Lower lobe of right lung (tissue), 2 donors: ENCODE data around the gene MAP2K6. TPM values are rescaled to one million over a fixed set of nuclear protein-coding genes. Genes with fewer than 3 reads are reported as not detected.
A peak's percentile ranks its signal among the peaks of the same experiment; 100 is the strongest.

ENCODE experiments used
- ATAC-seq, 2 donors: fragments of 200-7000 bp; cut with Tn5 transposase; one replicate each; pipeline ENCODE4 v1.9.1; 2020 to 2022; ENCODE audit warnings: mild to moderate bottlenecking in 2 of 2, moderate library complexity in 2 of 2
- DNase-seq: peaks from one replicate; pipeline ENCODE4 v3.0.0-alpha.2; 2020
- H3K27ac ChIP-seq: fragments of 200-600 bp; one replicate; pipeline ENCODE4 v1.8.0; 2022
- H3K27me3 ChIP-seq: fragments of 200-600 bp; one replicate; pipeline ENCODE4 v1.8.0; 2022; ENCODE audit warnings: low read depth
- H3K36me3 ChIP-seq: fragments of 200-600 bp; one replicate; pipeline ENCODE4 v1.8.0; 2022; ENCODE audit warnings: mild to moderate bottlenecking
- H3K4me1 ChIP-seq: fragments of 200-600 bp; one replicate; pipeline ENCODE4 v1.8.0; 2022
- H3K4me3 ChIP-seq: fragments of 200-600 bp; one replicate; pipeline ENCODE4 v1.8.0; 2022; ENCODE audit warnings: mild to moderate bottlenecking
- H3K9me3 ChIP-seq: fragments of 200-600 bp; one replicate; pipeline ENCODE4 v1.8.0; 2022
- intact Hi-C: fragments of 100-400 bp; cut with DNase I; formaldehyde crosslinking; loops from one replicate; pipeline ENCODE4 v1.11.0; 2022
- total RNA-seq: library from RNA; stranded (reverse); fragmentation: NEBNext Ultra II Directional; extraction: Animal tissue kit (Norgen Biotek cat#: 25700); gene quantifications from one replicate; pipeline ENCODE4 v1.2.1, GENCODE V29; 2021
- TF ChIP-seq, protein P1 (sequence below): fragments of 200-600 bp; IDR thresholded peaks from one replicate; pipeline ENCODE4 v1.8.0; 2022; ENCODE audit warnings: antibody characterized with exemption, mild to moderate bottlenecking
- donor health status: DM: no; HTN: yes; CAD: no; lungs with severe emphysema.

Gene MAP2K6
- total RNA-seq, 1 donor from 2014 or later: 6.3 TPM

DNA sequence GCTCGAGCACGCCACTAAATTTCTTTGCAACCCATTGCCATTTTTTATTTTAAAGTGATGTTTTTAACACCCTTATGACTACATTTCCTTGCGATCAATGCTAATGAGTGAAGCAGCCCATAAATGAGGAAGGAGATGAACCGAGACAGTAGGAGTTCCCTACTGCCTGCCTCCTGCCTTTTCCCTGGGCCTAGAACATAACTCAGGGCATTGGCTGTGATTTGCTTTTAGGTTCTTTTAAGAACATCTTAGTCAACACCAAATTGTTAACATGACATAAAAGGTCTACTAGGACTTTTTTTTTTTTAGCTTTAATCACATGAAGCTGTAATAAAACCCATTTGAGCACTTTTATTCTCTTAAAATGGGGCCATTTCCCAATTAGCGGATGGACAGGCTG, 81.3 kb downstream of the MAP2K6 start:
- ATAC-seq: no peak
- H3K36me3 ChIP-seq: no peaks in the 10 kb centered on the region
- no peaks in the 10 kb centered on the region for H3K9me3 ChIP-seq
- no peaks in the 10 kb centered on the region for H3K27me3 ChIP-seq
- TF ChIP-seq, protein P1, sequence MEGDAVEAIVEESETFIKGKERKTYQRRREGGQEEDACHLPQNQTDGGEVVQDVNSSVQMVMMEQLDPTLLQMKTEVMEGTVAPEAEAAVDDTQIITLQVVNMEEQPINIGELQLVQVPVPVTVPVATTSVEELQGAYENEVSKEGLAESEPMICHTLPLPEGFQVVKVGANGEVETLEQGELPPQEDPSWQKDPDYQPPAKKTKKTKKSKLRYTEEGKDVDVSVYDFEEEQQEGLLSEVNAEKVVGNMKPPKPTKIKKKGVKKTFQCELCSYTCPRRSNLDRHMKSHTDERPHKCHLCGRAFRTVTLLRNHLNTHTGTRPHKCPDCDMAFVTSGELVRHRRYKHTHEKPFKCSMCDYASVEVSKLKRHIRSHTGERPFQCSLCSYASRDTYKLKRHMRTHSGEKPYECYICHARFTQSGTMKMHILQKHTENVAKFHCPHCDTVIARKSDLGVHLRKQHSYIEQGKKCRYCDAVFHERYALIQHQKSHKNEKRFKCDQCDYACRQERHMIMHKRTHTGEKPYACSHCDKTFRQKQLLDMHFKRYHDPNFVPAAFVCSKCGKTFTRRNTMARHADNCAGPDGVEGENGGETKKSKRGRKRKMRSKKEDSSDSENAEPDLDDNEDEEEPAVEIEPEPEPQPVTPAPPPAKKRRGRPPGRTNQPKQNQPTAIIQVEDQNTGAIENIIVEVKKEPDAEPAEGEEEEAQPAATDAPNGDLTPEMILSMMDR: no peak
- no peak overlapping the region for H3K4me3 ChIP-seq
- no peak overlapping the region for H3K27ac ChIP-seq
- DNase-seq: no peak
- H3K4me1 ChIP-seq: peaks cover 4% of the 10 kb centered on the region
- intact Hi-C loops: no loop called here

DNA sequence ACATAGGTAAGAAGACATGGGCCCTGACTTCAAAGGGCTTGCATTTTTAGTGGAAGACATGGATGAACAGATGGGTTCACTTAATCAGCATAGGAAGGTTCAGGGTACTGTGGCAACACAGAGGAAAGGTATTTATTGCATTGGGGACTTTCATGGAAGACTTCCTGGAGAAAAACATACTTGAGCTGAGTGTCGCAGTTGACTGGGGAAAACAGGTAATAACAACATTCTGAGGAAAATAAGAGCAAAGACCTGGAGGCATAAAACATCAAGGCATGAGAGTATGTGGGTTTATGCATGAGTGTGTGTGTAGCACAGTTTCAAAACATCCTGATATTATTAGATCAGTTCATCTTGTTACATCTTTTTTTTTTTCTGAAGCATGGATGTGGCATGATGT, 82.7 kb downstream of the MAP2K6 start:
- Histone ChIP-seq H3K36me3 (no peaks in the 10 kb centered on the region), H3K4me1 (peaks cover 18% of the 10 kb centered on the region), H3K27ac (no peak overlapping the region), H3K9me3 (no peaks in the 10 kb centered on the region), H3K27me3 (no peaks in the 10 kb centered on the region), H3K4me3 (no peak overlapping the region)
- TF ChIP-seq, protein P1: no peak
- intact Hi-C loops: no loop called here
- DNase-seq (no peak), ATAC-seq (no peak)

DNA sequence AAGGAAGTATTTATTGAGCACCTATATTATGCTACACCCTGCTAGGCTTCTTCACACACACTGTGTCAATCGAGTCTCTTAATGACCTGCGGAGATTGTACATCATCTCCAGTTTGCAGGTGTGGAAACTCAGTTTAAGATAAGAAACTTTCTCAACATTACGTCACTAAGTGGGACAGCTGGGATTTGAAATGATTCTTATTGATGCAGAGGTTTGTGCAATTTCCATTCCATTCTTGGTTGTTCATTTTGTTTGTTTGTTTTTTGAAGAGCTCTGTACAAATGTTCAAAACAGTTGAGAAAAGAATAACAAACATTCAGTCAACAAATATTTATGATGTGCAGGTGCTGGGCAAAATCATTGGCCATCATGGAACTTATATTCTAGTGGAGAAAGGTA, 84.8 kb downstream of the MAP2K6 start:
- H3K9me3 ChIP-seq: no peaks in the 10 kb centered on the region
- TF ChIP-seq, protein P1: no peak
- H3K4me1 ChIP-seq: peaks cover 20% of the 10 kb centered on the region
- ATAC-seq (no peak), DNase-seq (no peak)
- no peaks in the 10 kb centered on the region for H3K27me3 ChIP-seq
- no peak overlapping the region for H3K4me3 ChIP-seq
- no peaks in the 10 kb centered on the region for H3K36me3 ChIP-seq
- intact Hi-C loops: no loop called here
- no peak overlapping the region for H3K27ac ChIP-seq

DNA sequence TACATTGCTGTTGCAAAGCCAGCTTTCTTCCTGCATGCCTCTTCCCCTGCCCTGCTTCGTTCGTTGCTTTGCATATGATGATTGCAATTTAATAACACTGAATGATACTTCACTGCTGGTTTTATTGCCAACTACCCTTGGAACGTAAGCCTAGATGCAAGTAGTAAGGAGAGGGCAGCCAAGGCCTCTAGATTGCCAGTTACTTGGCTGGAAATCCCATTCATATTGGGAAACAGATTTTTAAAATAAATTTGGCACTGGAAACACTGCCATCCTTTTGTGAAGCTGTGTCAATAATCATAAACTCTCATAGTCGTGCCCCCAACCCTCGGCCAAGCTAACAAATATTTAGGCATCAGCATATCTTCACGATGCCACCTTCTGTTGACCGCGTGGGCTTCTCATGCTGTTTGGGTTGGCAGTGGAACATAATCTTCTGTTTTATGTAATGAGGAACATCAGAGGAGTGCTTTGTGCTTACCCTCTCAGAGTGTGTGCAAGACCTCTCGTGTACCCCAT, 86.5 kb downstream of the MAP2K6 start:
- Histone ChIP-seq H3K9me3 (no peaks in the 10 kb centered on the region), H3K4me3 (no peak overlapping the region), H3K27me3 (no peaks in the 10 kb centered on the region), H3K4me1 (peaks cover 20% of the 10 kb centered on the region), H3K27ac (no peak overlapping the region), H3K36me3 (no peaks in the 10 kb centered on the region)
- intact Hi-C loops: no loop called here
- TF ChIP-seq, protein P1: no peak
- ATAC-seq: peak in 1 of 2 donors; percentile 35
- no peak for DNase-seq

DNA sequence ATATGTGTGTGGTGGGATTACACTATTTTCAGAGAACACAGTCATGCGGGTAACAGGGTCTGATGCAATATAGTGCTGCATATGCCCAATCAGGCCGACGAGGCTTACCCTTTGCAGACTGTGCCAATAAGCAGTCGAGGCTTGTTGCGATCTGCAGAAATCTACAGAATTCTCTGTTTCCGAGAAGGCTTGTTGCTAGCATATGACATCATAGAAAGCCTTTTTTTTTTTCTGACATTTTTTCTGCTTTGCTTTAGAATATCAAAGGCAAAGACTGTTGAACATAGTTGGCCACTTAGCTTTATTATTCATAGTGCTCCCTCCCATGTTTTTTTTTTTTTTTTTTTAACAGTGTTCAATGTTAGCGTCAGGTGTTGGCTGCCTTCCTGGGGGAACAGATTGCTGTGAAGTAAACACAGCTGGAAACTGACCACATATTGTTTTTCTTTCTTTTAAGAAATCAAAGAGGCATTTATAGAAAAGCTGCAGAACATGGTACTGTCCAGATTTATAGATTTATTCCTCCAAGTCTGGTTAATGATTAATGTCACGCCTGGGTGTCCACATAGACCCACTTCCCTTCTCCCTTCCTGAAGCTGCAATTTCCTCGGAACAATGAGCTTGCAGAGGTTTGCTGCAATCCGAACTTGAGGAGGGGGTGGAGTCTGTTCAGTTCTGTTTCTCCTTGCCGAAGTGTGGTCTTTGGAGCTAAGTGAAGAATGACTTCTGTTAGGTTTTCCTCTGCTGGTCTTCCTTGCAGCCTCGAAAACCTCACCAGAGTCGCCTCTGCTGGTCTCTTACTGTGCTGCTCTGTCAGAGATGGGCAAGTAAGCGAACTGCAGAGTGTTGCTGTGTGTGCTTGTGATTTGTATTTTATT, 87.3 kb downstream of the MAP2K6 start:
- ATAC-seq (peak; percentile 81), DNase-seq (no peak)

More for the DNA sequence above, 87.3 kb downstream of the MAP2K6 start:
- intact Hi-C loops: no loop called here
- no peaks in the 10 kb centered on the region for H3K27me3 ChIP-seq
- peak overlapping the region; percentile 27 for H3K27ac ChIP-seq
- H3K9me3 ChIP-seq: no peaks in the 10 kb centered on the region
- TF ChIP-seq, protein P1: no peak
- peaks cover 20% of the 10 kb centered on the region for H3K4me1 ChIP-seq
- H3K36me3 ChIP-seq: no peaks in the 10 kb centered on the region
- H3K4me3 ChIP-seq: peak overlapping the region; percentile 6
